CD14-positive monocyte (primary cell): Measurements from ENCODE around the gene NEIL1. TPM values are rescaled to one million over a fixed set of nuclear protein-coding genes. Genes with fewer than 3 reads are reported as not detected.
"Not testable (repeated sequence)": the region's sequence is repeated elsewhere in the genome, so short reads cannot be mapped to it uniquely, and the experiment has no call there.

ENCODE experiments used
- DNase-seq, 3 donors: peaks; one replicate each; pipeline ENCODE4 v3.0.0-alpha.2; 2011 to 2022
- H2AFZ ChIP-seq: 2 replicates; pipeline ENCODE4 v1.6.0; 2012; ENCODE audit warnings: mild to moderate bottlenecking, low read depth, low read length, inconsistent platforms; ENCODE audit not compliant: insufficient read depth, poor library complexity, severe bottlenecking
- H3K27ac ChIP-seq, 2 donors: 1 replicate in 1 of 2; 2 replicates in 1 of 2; pipeline ENCODE4 v1.5.1; 2012 to 2013; ENCODE audit warnings: low read length in 2 of 2, control low read depth in 1 of 2, inconsistent platforms in 1 of 2, low read depth in 1 of 2, mild to moderate bottlenecking in 1 of 2
- H3K27me3 ChIP-seq, 2 donors: one replicate each; pipeline versions ENCODE4 v1.6.0 to v1.6.1; 2011 to 2013; ENCODE audit warnings: low read length in 2 of 2; ENCODE audit not compliant: control insufficient read depth in 2 of 2, insufficient read depth in 2 of 2
- H3K36me3 ChIP-seq, 2 donors: replicated peaks in 1 of 2; 1 replicate in 1 of 2; 2 replicates in 1 of 2; pipeline versions ENCODE4 v1.5.1 to v1.6.1; 2012 to 2013; ENCODE audit warnings: low read length in 2 of 2, control low read depth in 1 of 2, inconsistent platforms in 1 of 2, mild to moderate bottlenecking in 1 of 2; ENCODE audit not compliant: insufficient read depth in 2 of 2, control insufficient read depth in 1 of 2
- H3K4me1 ChIP-seq, 2 donors: 1 replicate in 1 of 2; 2 replicates in 1 of 2; pipeline versions ENCODE4 v1.5.1 to v1.6.1; 2012 to 2013; ENCODE audit warnings: low read length in 2 of 2, control low read depth in 1 of 2, inconsistent platforms in 1 of 2, mild to moderate bottlenecking in 1 of 2, moderate library complexity in 1 of 2; ENCODE audit not compliant: insufficient read depth in 2 of 2, control insufficient read depth in 1 of 2
- H3K4me2 ChIP-seq: replicated peaks from 2 replicates; pipeline ENCODE3; 2012; ENCODE audit warnings: low read length, moderate library complexity, mild to moderate bottlenecking; ENCODE audit not compliant: poor library complexity, severe bottlenecking; ENCODE audit errors: extremely low read depth
- H3K4me3 ChIP-seq, 3 experiments: fragments of 200-600 bp in 1 of 3; sonication (generic) in 1 of 3; replicated peaks in 1 of 3; 1 replicate in 2 of 3; 2 replicates in 1 of 3; pipeline ENCODE4 v1.5.1; 2011 to 2013; ENCODE audit warnings: low read length in 3 of 3, mild to moderate bottlenecking in 3 of 3, control low read depth in 2 of 3, low read depth in 2 of 3, inconsistent platforms in 1 of 3, moderate library complexity in 1 of 3
- H3K79me2 ChIP-seq: 2 replicates; pipeline ENCODE4 v1.6.0; 2012; ENCODE audit warnings: mild to moderate bottlenecking, control low read depth, inconsistent platforms, low read length, moderate library complexity; ENCODE audit not compliant: insufficient read depth
- H3K9ac ChIP-seq: 2 replicates; pipeline ENCODE4 v1.6.0; 2017; ENCODE audit warnings: low read length, mild to moderate bottlenecking; ENCODE audit not compliant: insufficient read depth, poor library complexity, severe bottlenecking
- H3K9me3 ChIP-seq, 2 donors: replicated peaks in 1 of 2; 1 replicate in 1 of 2; 2 replicates in 1 of 2; pipeline versions ENCODE4 v1.5.1 to v1.6.1; 2012 to 2013; ENCODE audit warnings: low read length in 2 of 2, control low read depth in 1 of 2; ENCODE audit not compliant: control insufficient read depth in 1 of 2, insufficient read depth in 1 of 2
- H4K20me1 ChIP-seq: 2 replicates; pipeline ENCODE4 v1.6.0; 2012; ENCODE audit warnings: mild to moderate bottlenecking, low read length, control low read depth, moderate library complexity; ENCODE audit not compliant: insufficient read depth
- H3K27ac Mint-ChIP-seq, 7 donors: one replicate each; pipeline ENCODE4 v1.8.0; 2020; ENCODE audit warnings: mild to moderate bottlenecking in 7 of 7, mixed read lengths in 7 of 7, moderate library complexity in 6 of 7, inconsistent platforms in 2 of 7
- H3K27me3 Mint-ChIP-seq, 3 donors: one replicate each; pipeline ENCODE4 v1.8.0; 2021 to 2022; ENCODE audit warnings: low read depth in 3 of 3, mild to moderate bottlenecking in 3 of 3, mixed read lengths in 3 of 3, moderate library complexity in 3 of 3, inconsistent platforms in 1 of 3
- H3K36me3 Mint-ChIP-seq, 2 donors: one replicate each; pipeline ENCODE4 v1.8.0; 2020; ENCODE audit warnings: mixed read lengths in 2 of 2, inconsistent platforms in 1 of 2, mild to moderate bottlenecking in 1 of 2
- H3K4me1 Mint-ChIP-seq: one replicate; pipeline ENCODE4 v1.8.0; 2020; ENCODE audit warnings: mild to moderate bottlenecking, mixed read lengths
- H3K4me3 Mint-ChIP-seq, 2 donors: one replicate each; pipeline ENCODE4 v1.8.0; 2020; ENCODE audit warnings: mild to moderate bottlenecking in 2 of 2, mixed read lengths in 2 of 2, moderate library complexity in 1 of 2
- H3K9me3 Mint-ChIP-seq, 7 donors: one replicate each; pipeline ENCODE4 v1.8.0; 2020 to 2022; ENCODE audit warnings: mixed read lengths in 7 of 7, mild to moderate bottlenecking in 6 of 7, moderate library complexity in 6 of 7, inconsistent platforms in 2 of 7
- WGBS: methylation state at CpG from one replicate; pipeline ENCODE4 v1.1.5; 2013; ENCODE audit warnings: missing lambda C conversion rate; ENCODE audit not compliant: insufficient coverage; 5-methylcytosine and 5-hydroxymethylcytosine counted together
- intact Hi-C, 2 donors: fragments of 100-400 bp; cut with micrococcal nuclease; formaldehyde crosslinking; loops; one replicate each; pipeline versions ENCODE4 v1.15.0 to v1.15.1; 2023
- polyA plus RNA-seq, 3 donors: library from polyadenylated mRNA; depleted of rRNA in 1 of 3; unstranded in 2 of 3; stranded (reverse) in 1 of 3; fragments of 300-500 nt in 2 of 3; fragments of >200 nt in 1 of 3; fragmentation: Illumina TruSeq in 2 of 3; gene quantifications; 1 replicate in 2 of 3; 2 replicates in 1 of 3; pipeline ENCODE4 v1.2.3, GENCODE V29; 2012 to 2021
- TF ChIP-seq, protein P1 (sequence below): fragments of 200-600 bp; IDR thresholded peaks from one replicate; pipeline ENCODE4 v1.8.0; 2022; ENCODE audit warnings: antibody characterized with exemption, mild to moderate bottlenecking

Gene NEIL1
- polyA plus RNA-seq, 3 donors: 0.52 to 6.7 (median 0.53) TPM

DNA sequence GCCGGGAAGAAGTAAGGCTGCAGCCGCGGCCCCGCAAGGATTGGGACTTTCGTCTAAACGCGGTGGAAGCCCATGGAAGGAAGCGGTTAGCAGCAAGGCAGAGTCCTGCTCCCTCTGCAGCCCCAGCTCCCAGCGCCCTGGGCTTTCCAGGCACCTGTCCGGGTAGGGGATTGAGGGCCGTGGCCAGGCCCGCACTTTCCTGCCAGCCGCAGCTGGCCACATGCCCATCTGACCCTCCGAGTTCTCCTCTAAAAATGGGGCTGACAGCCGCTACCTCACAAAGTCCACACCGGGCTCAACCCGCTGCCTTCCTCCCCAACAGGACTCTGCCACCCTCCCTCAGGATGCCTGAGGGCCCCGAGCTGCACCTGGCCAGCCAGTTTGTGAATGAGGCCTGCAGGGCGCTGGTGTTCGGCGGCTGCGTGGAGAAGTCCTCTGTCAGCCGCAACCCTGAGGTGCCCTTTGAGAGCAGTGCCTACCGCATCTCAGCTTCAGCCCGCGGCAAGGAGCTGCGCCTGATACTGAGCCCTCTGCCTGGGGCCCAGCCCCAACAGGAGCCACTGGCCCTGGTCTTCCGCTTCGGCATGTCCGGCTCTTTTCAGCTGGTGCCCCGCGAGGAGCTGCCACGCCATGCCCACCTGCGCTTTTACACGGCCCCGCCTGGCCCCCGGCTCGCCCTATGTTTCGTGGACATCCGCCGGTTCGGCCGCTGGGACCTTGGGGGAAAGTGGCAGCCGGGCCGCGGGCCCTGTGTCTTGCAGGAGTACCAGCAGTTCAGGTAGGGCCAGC is 1.9 kb downstream of the NEIL1 start:
- H3K36me3 Mint-ChIP-seq: peaks cover 9 to 13% of the 10 kb centered on the region in 2 donors
- peak overlapping the region; percentile 97 for H3K4me2 ChIP-seq
- peaks cover 49% of the 10 kb centered on the region for H3K4me1 Mint-ChIP-seq
- H3K79me2 ChIP-seq: no peaks in the 10 kb centered on the region
- peaks cover 8% of the 10 kb centered on the region for H4K20me1 ChIP-seq
- no peak for DNase-seq
- H3K27me3 Mint-ChIP-seq: peaks cover 44 to 69% (median 60%) of the 10 kb centered on the region in 3 donors
- TF ChIP-seq, protein P1, sequence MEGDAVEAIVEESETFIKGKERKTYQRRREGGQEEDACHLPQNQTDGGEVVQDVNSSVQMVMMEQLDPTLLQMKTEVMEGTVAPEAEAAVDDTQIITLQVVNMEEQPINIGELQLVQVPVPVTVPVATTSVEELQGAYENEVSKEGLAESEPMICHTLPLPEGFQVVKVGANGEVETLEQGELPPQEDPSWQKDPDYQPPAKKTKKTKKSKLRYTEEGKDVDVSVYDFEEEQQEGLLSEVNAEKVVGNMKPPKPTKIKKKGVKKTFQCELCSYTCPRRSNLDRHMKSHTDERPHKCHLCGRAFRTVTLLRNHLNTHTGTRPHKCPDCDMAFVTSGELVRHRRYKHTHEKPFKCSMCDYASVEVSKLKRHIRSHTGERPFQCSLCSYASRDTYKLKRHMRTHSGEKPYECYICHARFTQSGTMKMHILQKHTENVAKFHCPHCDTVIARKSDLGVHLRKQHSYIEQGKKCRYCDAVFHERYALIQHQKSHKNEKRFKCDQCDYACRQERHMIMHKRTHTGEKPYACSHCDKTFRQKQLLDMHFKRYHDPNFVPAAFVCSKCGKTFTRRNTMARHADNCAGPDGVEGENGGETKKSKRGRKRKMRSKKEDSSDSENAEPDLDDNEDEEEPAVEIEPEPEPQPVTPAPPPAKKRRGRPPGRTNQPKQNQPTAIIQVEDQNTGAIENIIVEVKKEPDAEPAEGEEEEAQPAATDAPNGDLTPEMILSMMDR: no peak
- peak overlapping the region; percentile 69 to 86 for H3K4me3 Mint-ChIP-seq
- peak overlapping the region; percentile 78 for H2AFZ ChIP-seq
- peaks cover 0 to 1% of the 10 kb centered on the region in 2 donors for H3K36me3 ChIP-seq
- 50% methylated on average over 45 of the region's 46 CpGs for WGBS
- H3K9me3 Mint-ChIP-seq: peaks cover 15 to 39% (median 24%) of the 10 kb centered on the region in 7 donors
- peaks cover 21 to 54% of the 10 kb centered on the region in 2 donors for H3K27me3 ChIP-seq
- H3K27ac Mint-ChIP-seq: peak overlapping the region in 1 of 7 donors; percentile 59
- peak overlapping the region in 2 of 3 experiments; percentile 12 to 88 for H3K4me3 ChIP-seq
- no peak overlapping the region for H3K27ac ChIP-seq
- intact Hi-C loops: no loop called here
- H3K4me1 ChIP-seq: peaks cover 40% of the 10 kb centered on the region in 2 donors
- peak overlapping the region; percentile 56 for H3K9ac ChIP-seq
- H3K9me3 ChIP-seq: peaks cover 20% of the 10 kb centered on the region in 2 donors

DNA sequence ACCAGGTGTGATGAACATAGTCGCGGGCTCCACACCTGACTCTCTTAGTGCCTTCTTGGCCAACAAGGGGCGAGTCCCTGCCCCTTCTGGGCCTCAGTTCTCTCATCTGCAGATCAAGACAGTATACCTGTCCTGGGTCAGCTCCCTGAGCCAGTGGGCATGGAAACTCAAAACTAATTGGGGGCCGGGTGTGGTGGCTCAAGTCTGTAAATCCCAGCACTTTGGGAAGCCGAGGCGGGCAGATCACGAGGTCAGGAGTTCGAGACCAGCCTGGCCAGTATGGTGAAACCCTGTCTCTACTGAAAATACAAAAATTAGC is 2.5 kb downstream of the NEIL1 start:
- Mint-ChIP-seq H3K4me3 (peak overlapping the region in 1 of 2 donors; percentile 86), H3K27me3 (peaks cover 41 to 64% (median 57%) of the 10 kb centered on the region in 3 donors), H3K4me1 (peaks cover 45% of the 10 kb centered on the region), H3K9me3 (peaks cover 15 to 39% (median 24%) of the 10 kb centered on the region in 7 donors), H3K27ac (peak overlapping the region in 1 of 7 donors; percentile 54), H3K36me3 (peaks cover 7 to 13% of the 10 kb centered on the region in 2 donors)
- H2AFZ ChIP-seq, H3K9ac ChIP-seq, H4K20me1 ChIP-seq, DNase-seq, H3K4me2 ChIP-seq, H3K36me3 ChIP-seq, H3K79me2 ChIP-seq, intact Hi-C loops, H3K27ac ChIP-seq: not testable (repeated sequence)
- peak overlapping the region in 1 of 3 experiments; percentile 54 for H3K4me3 ChIP-seq
- H3K4me1 ChIP-seq: peaks cover 40% of the 10 kb centered on the region in 2 donors
- H3K9me3 ChIP-seq: peaks cover 20% of the 10 kb centered on the region in 2 donors
- 95% methylated on average over 6 of the region's 8 CpGs for WGBS
- H3K27me3 ChIP-seq: peaks cover 21 to 54% of the 10 kb centered on the region in 2 donors
